Activated naive CD4-positive, alpha-beta T cell treated with anti-CD3 and anti-CD28 coated beads, Interleukin-2, amount 10 ng/mL, durations not matched to agents 7 days and 5 days (primary cell): ENCODE measurements around the gene ZBTB9.
"Not testable (repeated sequence)": the region's sequence is repeated elsewhere in the genome, so short reads cannot be mapped to it uniquely, and the experiment has no call there.

ENCODE experiments used
- CTCF ChIA-PET: fragments of 350-600 bp; sonication (Branson Sonifier 250); formaldehyde crosslinking; loops from one replicate; lab custom pipeline; 2021; ENCODE audit warnings: antibody characterized with exemption; lab: Charles Lee
- DNase-seq: peaks from one replicate; pipeline ENCODE4 v3.0.0-alpha.2; 2020
- H3K27ac Mint-ChIP-seq: one replicate; pipeline ENCODE4 v1.8.0; 2021; ENCODE audit warnings: mild to moderate bottlenecking, moderate library complexity, mixed read lengths
- H3K27me3 Mint-ChIP-seq: one replicate; pipeline ENCODE4 v1.8.0; 2021; ENCODE audit warnings: mild to moderate bottlenecking, mixed read lengths
- H3K36me3 Mint-ChIP-seq: one replicate; pipeline ENCODE4 v1.8.0; 2021; ENCODE audit warnings: mixed read lengths
- H3K4me1 Mint-ChIP-seq: one replicate; pipeline ENCODE4 v1.8.0; 2021; ENCODE audit warnings: mixed read lengths
- H3K4me3 Mint-ChIP-seq: one replicate; pipeline ENCODE4 v1.8.0; 2021; ENCODE audit warnings: mild to moderate bottlenecking, moderate library complexity, mixed read lengths
- H3K9me3 Mint-ChIP-seq: one replicate; pipeline ENCODE4 v1.8.0; 2021; ENCODE audit warnings: mixed read lengths

Gene ZBTB9

GRCh38 chr6:33483678-33484077 is 29.3 kb downstream of the ZBTB9 start:
- no peaks in the 10 kb centered on the region for H3K9me3 Mint-ChIP-seq
- no peak for DNase-seq

GRCh38 chr6:33484673-33485262 is 30.4 kb downstream of the ZBTB9 start:
- CTCF ChIA-PET, DNase-seq, H3K36me3 Mint-ChIP-seq, H3K4me1 Mint-ChIP-seq, H3K9me3 Mint-ChIP-seq, H3K4me3 Mint-ChIP-seq, H3K27ac Mint-ChIP-seq: not testable (repeated sequence)
- H3K27me3 Mint-ChIP-seq = peaks cover 30% of the 10 kb centered on the region

More at GRCh38 chr6:33483678-33484077, 29.3 kb downstream of the ZBTB9 start:
- Mint-ChIP-seq H3K4me3 (no peak overlapping the region), H3K27me3 (peaks cover 31% of the 10 kb centered on the region), H3K27ac (no peak overlapping the region), H3K36me3 (no peaks in the 10 kb centered on the region), H3K4me1 (no peaks in the 10 kb centered on the region)
- CTCF ChIA-PET = no interaction called here

DNA sequence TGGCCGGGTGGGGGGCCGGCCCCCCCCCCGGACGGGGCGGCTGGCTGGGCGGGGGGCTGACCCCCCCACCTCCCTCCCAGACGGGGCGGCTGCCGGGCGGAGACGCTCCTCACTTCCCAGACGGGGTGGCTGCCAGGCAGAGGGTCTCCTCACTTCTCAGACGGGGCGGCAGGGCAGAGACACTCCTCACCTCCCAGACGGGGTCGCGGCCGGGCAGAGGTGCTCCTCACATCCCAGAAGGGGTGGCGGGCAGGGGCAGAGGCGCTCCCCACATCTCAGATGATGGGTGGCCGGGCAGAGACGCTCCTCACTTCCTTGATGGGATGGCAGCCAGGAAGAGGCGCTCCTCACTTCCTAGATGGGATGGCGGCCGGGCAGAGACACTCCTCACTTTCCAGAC is 31.3 kb downstream of the ZBTB9 start:
- H3K4me1 Mint-ChIP-seq, H3K27ac Mint-ChIP-seq, H3K36me3 Mint-ChIP-seq, H3K4me3 Mint-ChIP-seq, DNase-seq, CTCF ChIA-PET, H3K9me3 Mint-ChIP-seq: not testable (repeated sequence)
- H3K27me3 Mint-ChIP-seq = peaks cover 31% of the 10 kb centered on the region

- CTCF ChIA-PET = no interaction called here
- Mint-ChIP-seq H3K4me1 (no peaks in the 10 kb centered on the region), H3K4me3 (no peak overlapping the region), H3K9me3 (no peaks in the 10 kb centered on the region), H3K27ac (no peak overlapping the region), H3K27me3 (peaks cover 34% of the 10 kb centered on the region), H3K36me3 (no peaks in the 10 kb centered on the region)
- no peak for DNase-seq
These were observed 34.0 kb downstream of the ZBTB9 start for GRCh38 chr6:33488339-33488738.

DNA sequence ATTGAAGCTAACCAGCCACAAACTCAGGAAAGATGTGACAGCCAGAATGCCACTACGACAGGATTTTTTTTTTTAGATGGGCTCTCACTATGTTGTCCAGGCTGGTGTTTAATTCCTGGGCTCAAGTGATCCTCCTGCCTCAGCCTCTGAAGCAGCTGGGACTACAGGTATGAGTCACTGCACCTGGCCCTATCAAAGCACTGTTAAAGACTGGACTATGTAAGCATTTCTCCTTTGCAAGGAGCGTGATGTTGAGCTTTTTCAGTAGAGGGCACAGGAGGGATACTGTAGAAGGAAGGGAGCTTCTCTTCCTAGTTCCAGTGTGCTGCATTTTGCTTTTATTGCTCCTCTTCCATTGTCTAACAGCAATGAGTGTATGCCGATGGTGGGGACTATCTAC is 35.8 kb downstream of the ZBTB9 start:
- Mint-ChIP-seq H3K27me3 (peaks cover 49% of the 10 kb centered on the region), H3K9me3 (no peaks in the 10 kb centered on the region), H3K4me3 (no peak overlapping the region), H3K36me3 (no peaks in the 10 kb centered on the region), H3K27ac (no peak overlapping the region), H3K4me1 (no peaks in the 10 kb centered on the region)
- CTCF ChIA-PET = interaction anchor here (0.6 to 1.0 kb wide), 2 partner anchors 47 to 188 kb away, joined by 4 to 5 read pairs; no protein-coding TSS in a partner anchor
- DNase-seq = no peak

- no peak for DNase-seq
- no peak overlapping the region for H3K4me3 Mint-ChIP-seq
- no peaks in the 10 kb centered on the region for H3K36me3 Mint-ChIP-seq
- H3K27me3 Mint-ChIP-seq = peaks cover 48% of the 10 kb centered on the region
- no peaks in the 10 kb centered on the region for H3K9me3 Mint-ChIP-seq
- no peak overlapping the region for H3K27ac Mint-ChIP-seq
- H3K4me1 Mint-ChIP-seq = no peaks in the 10 kb centered on the region
- CTCF ChIA-PET = interaction anchor here (1.0 kb wide), 1 partner anchor 46 kb away, joined by 4 read pairs; no protein-coding TSS in a partner anchor
These were observed 36.2 kb downstream of the ZBTB9 start for GRCh38 chr6:33490621-33491020.

GRCh38 chr6:33492093-33492492 is 37.7 kb downstream of the ZBTB9 start:
- H3K36me3 Mint-ChIP-seq = no peaks in the 10 kb centered on the region
- H3K27me3 Mint-ChIP-seq = peaks cover 40% of the 10 kb centered on the region
- no peak overlapping the region for H3K27ac Mint-ChIP-seq
- no peak overlapping the region for H3K4me3 Mint-ChIP-seq
- DNase-seq = no peak
- no peaks in the 10 kb centered on the region for H3K4me1 Mint-ChIP-seq
- CTCF ChIA-PET = interaction anchor here (0.7 to 1.1 kb wide), 2 partner anchors 76 to 93 kb away, joined by 3 read pairs; no protein-coding TSS in a partner anchor
- H3K9me3 Mint-ChIP-seq = no peaks in the 10 kb centered on the region

- H3K4me3 Mint-ChIP-seq = no peak overlapping the region
- no peaks in the 10 kb centered on the region for H3K4me1 Mint-ChIP-seq
- CTCF ChIA-PET = no interaction called here
- H3K36me3 Mint-ChIP-seq = no peaks in the 10 kb centered on the region
- peaks cover 41% of the 10 kb centered on the region for H3K27me3 Mint-ChIP-seq
- no peak overlapping the region for H3K27ac Mint-ChIP-seq
- H3K9me3 Mint-ChIP-seq = no peaks in the 10 kb centered on the region
- DNase-seq = no peak
These were observed 42.8 kb downstream of the ZBTB9 start for GRCh38 chr6:33497157-33497556.

DNA sequence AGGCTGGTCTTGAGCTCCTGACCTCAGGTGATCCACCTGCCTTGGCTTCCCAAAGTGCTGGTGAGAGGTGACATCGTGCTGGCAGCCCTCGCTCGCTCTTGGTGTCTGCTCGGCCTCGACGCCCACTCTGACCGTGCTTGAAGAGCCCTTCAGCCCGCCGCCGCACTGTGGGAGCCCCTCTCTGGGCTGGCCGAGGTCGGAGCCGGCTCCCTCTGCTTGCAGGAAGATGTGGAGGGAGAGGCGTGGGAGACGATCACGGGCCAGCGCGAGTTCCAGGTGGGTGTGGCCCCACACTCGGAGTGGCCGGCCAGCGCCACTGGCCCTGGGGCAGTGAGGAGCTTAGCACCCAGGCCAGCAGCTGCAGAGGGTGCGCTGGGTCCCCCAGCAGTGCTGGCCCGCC is 48.1 kb downstream of the ZBTB9 start:
- Mint-ChIP-seq H3K27me3 (peaks cover 30% of the 10 kb centered on the region), H3K27ac (no peak overlapping the region), H3K4me3 (no peak overlapping the region), H3K36me3 (no peaks in the 10 kb centered on the region), H3K9me3 (peaks cover 2% of the 10 kb centered on the region), H3K4me1 (no peaks in the 10 kb centered on the region)
- DNase-seq = no peak
- CTCF ChIA-PET = no interaction called here

DNA sequence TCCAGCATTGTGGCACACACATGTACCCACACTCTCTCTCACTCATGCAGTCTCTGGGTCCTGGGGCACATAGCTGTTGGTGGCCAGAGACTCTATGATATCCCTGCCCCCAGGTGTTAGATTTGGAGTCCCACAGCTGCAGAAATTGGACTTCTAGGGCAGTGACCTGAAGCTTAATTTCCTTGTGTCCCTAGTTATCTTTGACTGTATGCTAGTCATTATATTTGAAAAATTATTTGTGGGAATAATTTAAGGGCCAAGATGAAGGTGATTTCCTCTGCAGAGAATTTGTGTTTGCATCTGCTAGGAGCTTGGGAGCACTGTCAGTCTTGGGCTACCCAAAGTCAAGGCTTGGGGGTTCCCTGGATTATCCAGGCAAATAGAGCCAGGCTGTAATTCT is 50.1 kb downstream of the ZBTB9 start:
- CTCF ChIA-PET = no interaction called here
- no peak overlapping the region for H3K4me3 Mint-ChIP-seq
- no peak overlapping the region for H3K27ac Mint-ChIP-seq
- H3K4me1 Mint-ChIP-seq = no peaks in the 10 kb centered on the region
- peaks cover 2% of the 10 kb centered on the region for H3K9me3 Mint-ChIP-seq
- H3K27me3 Mint-ChIP-seq = peaks cover 28% of the 10 kb centered on the region
- H3K36me3 Mint-ChIP-seq = no peaks in the 10 kb centered on the region
- no peak for DNase-seq

DNA sequence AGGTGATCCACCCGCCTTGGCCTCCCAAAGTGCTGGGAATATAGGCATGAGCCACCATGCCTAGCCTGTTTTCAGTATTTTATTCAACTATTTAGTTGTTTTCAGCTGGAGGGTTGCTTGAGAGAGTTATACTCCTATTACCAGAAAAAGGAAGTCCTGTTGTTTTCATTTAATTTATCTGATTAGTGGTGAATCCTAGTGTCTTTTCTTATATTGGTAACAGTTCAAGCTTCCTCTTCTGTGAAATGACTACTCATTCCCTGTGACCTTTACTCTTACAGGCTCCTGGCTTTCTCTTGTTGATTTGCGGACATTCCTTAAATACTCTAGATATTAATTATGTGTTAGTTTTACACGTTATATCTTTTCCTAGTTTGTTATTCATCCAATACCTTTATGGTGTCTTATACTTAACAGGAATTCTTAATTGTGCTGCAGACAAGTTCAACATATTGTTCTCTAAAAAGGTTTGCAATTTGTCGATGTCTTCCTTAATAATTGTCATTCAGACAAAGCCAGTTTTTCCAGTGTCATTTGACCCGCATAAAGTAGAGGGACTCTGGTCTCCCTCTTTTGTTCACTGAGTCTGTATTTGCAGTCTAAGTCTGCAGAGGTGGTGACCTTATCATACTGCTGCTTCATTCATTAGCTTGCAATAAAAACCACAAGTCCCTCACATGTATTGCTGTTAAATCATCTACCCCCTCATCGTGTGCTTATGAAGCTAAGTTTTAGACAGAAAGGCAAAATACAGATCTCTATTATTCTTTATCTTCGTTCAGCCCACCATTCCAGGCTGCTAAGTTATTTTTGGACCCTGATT is 51.4 kb downstream of the ZBTB9 start:
- no peak for DNase-seq
- peaks cover 25% of the 10 kb centered on the region for H3K27me3 Mint-ChIP-seq
- H3K4me3 Mint-ChIP-seq = no peak overlapping the region
- H3K36me3 Mint-ChIP-seq = no peaks in the 10 kb centered on the region
- H3K27ac Mint-ChIP-seq = no peak overlapping the region
- H3K4me1 Mint-ChIP-seq = no peaks in the 10 kb centered on the region
- CTCF ChIA-PET = no interaction called here
- H3K9me3 Mint-ChIP-seq = peaks cover 2% of the 10 kb centered on the region
